PC-9 (cell line): ENCODE data around the gene MOV10. TPM values are rescaled to one million over a fixed set of nuclear protein-coding genes. Genes with fewer than 3 reads are reported as not detected.

Source experiments
- BruUV-seq: library from RNA; stranded (reverse); fragments of 400-500 nt; replicated peaks from 2 replicates; lab custom pipeline; 2021; lab: Mats Ljungman, UMichigan
- CTCF ChIA-PET: fragments of 300-600 bp; sonication (Branson Sonifier 250); formaldehyde crosslinking; loops from one replicate; lab custom pipeline; 2022; ENCODE audit warnings: antibody characterized with exemption; lab: Charles Lee
- POLR2A ChIA-PET: fragments of 300-600 bp; sonication (Branson Sonifier 250); formaldehyde crosslinking; loops from one replicate; lab custom pipeline; 2022; ENCODE audit warnings: antibody characterized with exemption; ENCODE audit not compliant: unreplicated experiment; lab: Charles Lee
- DNase-seq, 2 experiments: peaks; one replicate each; pipeline versions ENCODE4 v3.0.0 to v3.0.0-alpha.2; 2015 to 2022; ENCODE audit warnings: mixed read lengths in 1 of 2
- H2AFZ ChIP-seq: fragments of 200-600 bp; sonication (generic); 2 replicates; pipeline ENCODE4 v1.8.1; 2017; ENCODE audit warnings: antibody characterized with exemption
- H3F3A ChIP-seq: fragments of 200-600 bp; sonication (generic); 2 replicates; pipeline ENCODE4 v1.8.1; 2017; ENCODE audit warnings: antibody characterized with exemption, mild to moderate bottlenecking, low read depth; ENCODE audit not compliant: insufficient read depth
- H3K27ac ChIP-seq: fragments of 200-600 bp; sonication (generic); 2 replicates; pipeline ENCODE4 v1.6.1; 2016; ENCODE audit warnings: mixed run types
- H3K27me3 ChIP-seq: fragments of 200-600 bp; sonication (generic); 2 replicates; pipeline ENCODE4 v1.6.1; 2016; ENCODE audit warnings: low read depth, mixed run types; ENCODE audit not compliant: insufficient read depth
- H3K36me3 ChIP-seq: fragments of 200-600 bp; sonication (generic); 2 replicates; pipeline ENCODE4 v1.6.1; 2016; ENCODE audit warnings: low read depth, mixed run types
- H3K4me1 ChIP-seq: fragments of 200-600 bp; sonication (generic); replicated peaks from 2 replicates; pipeline ENCODE4 v1.6.1; 2016; ENCODE audit warnings: mixed run types; ENCODE audit not compliant: insufficient read depth
- H3K4me2 ChIP-seq: fragments of 200-600 bp; sonication (generic); 2 replicates; pipeline ENCODE4 v1.6.1; 2017; ENCODE audit warnings: mixed run types
- H3K4me3 ChIP-seq: fragments of 200-600 bp; sonication (generic); 2 replicates; pipeline ENCODE4 v1.6.1; 2016; ENCODE audit warnings: mixed run types
- H3K79me2 ChIP-seq: fragments of 200-600 bp; sonication (generic); 2 replicates; pipeline ENCODE4 v1.6.1; 2017; ENCODE audit warnings: low read depth, mixed run types
- H3K9me2 ChIP-seq: fragments of 200-600 bp; sonication (generic); 2 replicates; pipeline ENCODE4 v1.8.1; 2017; ENCODE audit warnings: mild to moderate bottlenecking; ENCODE audit not compliant: insufficient read depth
- H3K9me3 ChIP-seq: fragments of 200-600 bp; sonication (generic); 2 replicates; pipeline ENCODE4 v1.8.1; 2016; ENCODE audit warnings: low read depth; ENCODE audit not compliant: insufficient read depth
- H4K20me1 ChIP-seq: fragments of 200-600 bp; sonication (generic); 2 replicates; pipeline ENCODE4 v1.8.1; 2017; ENCODE audit not compliant: insufficient read depth
- EZH2 ChIP-seq: fragments of 200-600 bp; sonication (generic); IDR thresholded peaks from 2 replicates; pipeline ENCODE4 v1.8.0; 2017; ENCODE audit warnings: antibody characterized with exemption, low read depth
- intact Hi-C: fragments of 100-400 bp; cut with micrococcal nuclease; formaldehyde crosslinking; loops from one replicate; pipeline ENCODE4 v1.10.0; 2022; ENCODE audit not compliant: unreplicated experiment
- total RNA-seq: library from RNA; stranded (reverse); gene quantifications from 2 replicates; pipeline ENCODE4 v1.2.3, GENCODE V29; 2021
- TF ChIP-seq, protein P1 (sequence below): fragments of 200-600 bp; sonication (generic); conservative IDR thresholded peaks from 2 replicates; pipeline ENCODE4 v1.6.1; 2017; ENCODE audit warnings: mixed run types, antibody characterized with exemption, mild to moderate bottlenecking, moderate library complexity

MOV10 gene
- total RNA-seq, 1 experiment from 2014 or later: 73.7 TPM

DNA sequence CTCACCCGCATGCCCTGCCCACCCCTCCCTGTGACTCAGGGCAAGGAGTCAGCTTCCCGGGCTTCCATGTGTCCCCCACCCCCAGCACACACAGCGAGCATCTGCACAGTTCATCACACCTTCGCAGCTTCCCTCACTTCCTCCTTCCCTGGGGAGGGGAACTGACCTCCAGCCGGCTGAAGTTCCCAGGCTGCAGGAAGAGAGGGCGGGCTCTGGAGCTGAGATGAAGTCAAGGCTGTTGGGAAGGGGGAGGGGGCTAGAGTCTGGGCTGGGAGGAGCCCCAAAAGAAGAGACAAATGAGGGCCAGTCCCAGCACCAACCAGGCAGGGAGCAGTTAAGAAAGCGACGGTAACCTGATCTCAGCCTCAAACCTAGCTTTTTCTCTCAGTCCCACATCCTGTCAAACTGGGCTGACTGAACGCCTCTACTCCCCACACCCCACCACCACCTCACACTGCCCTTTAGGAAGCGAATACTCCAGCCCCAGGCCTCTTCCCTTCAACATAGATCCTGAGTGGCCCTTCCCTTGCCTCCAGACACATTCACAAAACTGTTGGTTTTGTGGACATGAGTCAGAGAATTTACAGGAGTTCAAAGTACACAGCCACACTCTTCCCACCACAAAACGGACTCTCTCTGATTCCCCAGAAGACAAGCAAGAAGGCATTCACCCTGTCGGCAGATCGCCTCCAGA is 30.6 kb downstream of the MOV10 start:
- H3K79me2 ChIP-seq: peaks cover 44% of the 10 kb centered on the region

DNA sequence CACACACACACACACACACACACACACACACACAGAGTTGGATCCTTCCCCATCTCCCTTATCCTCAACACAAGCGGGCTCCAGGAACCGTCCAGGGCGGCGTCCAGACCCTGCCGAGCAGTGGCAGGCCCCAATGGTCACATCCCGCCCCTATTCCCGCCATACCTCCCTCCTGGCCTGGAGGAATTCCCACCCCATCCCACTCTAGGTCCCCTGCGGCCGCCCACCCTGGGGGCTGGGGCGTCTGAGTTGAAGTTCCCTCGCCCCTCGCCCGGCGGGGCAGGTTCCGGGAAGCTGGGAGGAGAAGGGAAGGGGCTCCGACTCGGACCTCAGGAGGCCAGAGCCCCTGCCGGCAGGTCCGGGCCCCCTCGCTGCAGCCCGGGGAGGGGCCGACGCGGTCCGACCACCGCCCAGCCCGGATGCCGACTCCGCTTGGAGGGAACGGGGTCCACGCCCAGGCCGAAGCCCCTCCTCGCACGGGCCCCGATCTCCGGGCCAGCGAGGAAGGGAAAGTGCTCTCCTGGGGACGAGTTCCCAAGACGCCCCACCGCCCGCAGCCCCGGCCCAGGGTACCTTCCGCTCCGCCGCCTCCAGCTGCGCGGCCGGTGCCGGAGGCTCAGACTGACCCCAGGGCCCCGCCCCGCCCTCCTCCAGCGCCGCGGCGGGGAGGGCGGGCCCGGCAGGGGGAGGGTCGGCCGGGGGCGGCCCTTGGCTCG is 32.2 kb downstream of the MOV10 start, which contains the start of gene RHOC:
Gene RHOC (minus strand): TSS at position 623 of the 716 bp plus-strand sequence. CDS start 3,328 bp downstream, outside the sequence.
- H3F3A ChIP-seq: peaks cover 30% of the 10 kb centered on the region
- DNase-seq: peak; percentile 7 to 56
- H3K79me2 ChIP-seq: peaks cover 41% of the 10 kb centered on the region
- ChIA-PET POLR2A (interaction anchor here (0.5 kb wide), 1 partner anchor 23 kb away, joined by 10 read pairs; no protein-coding TSS in a partner anchor), CTCF (no interaction called here)
- no peaks in the 10 kb centered on the region for H4K20me1 ChIP-seq
- intact Hi-C loops: loop anchor here (1.0 to 10.0 kb wide), 4 partner anchors 87 to 316 kb away; partner anchors contain the start of genes CAPZA1 and ST7L
- H3K9me3 ChIP-seq: no peaks in the 10 kb centered on the region
- H3K36me3 ChIP-seq: peaks cover 15% of the 10 kb centered on the region
- peak within 1 kb of the TSS; percentile 76 for H2AFZ ChIP-seq
- H3K4me3 ChIP-seq: peak within 1 kb of the TSS; percentile 87
- peak within 1 kb of the TSS; percentile 89 for H3K27ac ChIP-seq
- BruUV-seq: no TSS peak
- H3K9me2 ChIP-seq: no peaks in the 10 kb centered on the region
- TF ChIP-seq, protein P1, sequence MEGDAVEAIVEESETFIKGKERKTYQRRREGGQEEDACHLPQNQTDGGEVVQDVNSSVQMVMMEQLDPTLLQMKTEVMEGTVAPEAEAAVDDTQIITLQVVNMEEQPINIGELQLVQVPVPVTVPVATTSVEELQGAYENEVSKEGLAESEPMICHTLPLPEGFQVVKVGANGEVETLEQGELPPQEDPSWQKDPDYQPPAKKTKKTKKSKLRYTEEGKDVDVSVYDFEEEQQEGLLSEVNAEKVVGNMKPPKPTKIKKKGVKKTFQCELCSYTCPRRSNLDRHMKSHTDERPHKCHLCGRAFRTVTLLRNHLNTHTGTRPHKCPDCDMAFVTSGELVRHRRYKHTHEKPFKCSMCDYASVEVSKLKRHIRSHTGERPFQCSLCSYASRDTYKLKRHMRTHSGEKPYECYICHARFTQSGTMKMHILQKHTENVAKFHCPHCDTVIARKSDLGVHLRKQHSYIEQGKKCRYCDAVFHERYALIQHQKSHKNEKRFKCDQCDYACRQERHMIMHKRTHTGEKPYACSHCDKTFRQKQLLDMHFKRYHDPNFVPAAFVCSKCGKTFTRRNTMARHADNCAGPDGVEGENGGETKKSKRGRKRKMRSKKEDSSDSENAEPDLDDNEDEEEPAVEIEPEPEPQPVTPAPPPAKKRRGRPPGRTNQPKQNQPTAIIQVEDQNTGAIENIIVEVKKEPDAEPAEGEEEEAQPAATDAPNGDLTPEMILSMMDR: no peak
- TF ChIP-seq EZH2: no peak
- peak within 1 kb of the TSS; percentile 91 for H3K4me2 ChIP-seq
- H3K27me3 ChIP-seq: no peaks in the 10 kb centered on the region
- peaks cover 46% of the 10 kb centered on the region for H3K4me1 ChIP-seq

More for the DNA sequence above, 30.6 kb downstream of the MOV10 start:
- peak; percentile 94 to 100 for DNase-seq
- intact Hi-C loops: loop anchor here (1.0 to 10.0 kb wide), 2 partner anchors 31 to 240 kb away; partner anchors contain the start of gene MOV10
- Histone ChIP-seq H3K9me2 (no peaks in the 10 kb centered on the region), H3K27ac (peak overlapping the region; percentile 89), H3K4me2 (peak overlapping the region; percentile 91), H2AFZ (peak overlapping the region; percentile 35; the same call in 1 of the 2 replicates), H3F3A (peaks cover 34% of the 10 kb centered on the region), H4K20me1 (no peaks in the 10 kb centered on the region), H3K9me3 (no peaks in the 10 kb centered on the region), H3K36me3 (peaks cover 21% of the 10 kb centered on the region), H3K4me3 (peak overlapping the region; percentile 87), H3K4me1 (peaks cover 61% of the 10 kb centered on the region), H3K27me3 (no peaks in the 10 kb centered on the region)
- no peak for TF ChIP-seq EZH2
- TF ChIP-seq, protein P1: no peak
- POLR2A ChIA-PET: interaction anchor here (0.6 to 1.0 kb wide), 8 partner anchors 30 to 1556 kb away, joined by 4 to 16 read pairs (median 6); partner anchors contain the start of genes LRIG2 and MOV10
- BruUV-seq: no TSS peak
- CTCF ChIA-PET: interaction anchor here (0.6 to 1.2 kb wide), 4 partner anchors 30 to 311 kb away, joined by 3 to 11 read pairs (median 4); partner anchors contain the start of gene MOV10
